Kidney tubule cell (primary cell): ENCODE measurements around the gene CNOT4.

ENCODE experiments used
- DNase-seq: peaks from one replicate; pipeline ENCODE4 v3.0.0-alpha.2; 2018; ENCODE audit warnings: low spot score

Gene CNOT4

GRCh38 chr7:135397689-135398088 is 112.2 kb downstream of the CNOT4 start:
- DNase-seq = no peak

DNA sequence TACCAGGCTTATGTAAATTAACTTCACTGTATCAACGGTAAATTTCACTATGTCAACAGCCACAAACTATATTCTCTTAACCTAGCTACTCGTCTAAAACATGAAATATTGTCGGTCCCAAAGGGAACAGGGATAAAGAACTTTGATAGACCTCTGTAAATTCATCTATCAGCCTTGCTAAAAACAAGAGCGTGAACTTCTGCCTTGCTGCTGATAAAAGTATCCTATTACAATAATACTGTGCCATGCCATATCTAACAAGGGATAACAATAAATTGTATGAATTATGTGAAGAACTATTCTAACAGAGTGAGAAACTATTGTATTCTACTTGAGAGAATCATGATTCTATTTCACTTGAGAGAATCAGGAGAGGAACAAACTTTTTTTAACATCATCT is 117.2 kb downstream of the CNOT4 start:
- no peak for DNase-seq

DNA sequence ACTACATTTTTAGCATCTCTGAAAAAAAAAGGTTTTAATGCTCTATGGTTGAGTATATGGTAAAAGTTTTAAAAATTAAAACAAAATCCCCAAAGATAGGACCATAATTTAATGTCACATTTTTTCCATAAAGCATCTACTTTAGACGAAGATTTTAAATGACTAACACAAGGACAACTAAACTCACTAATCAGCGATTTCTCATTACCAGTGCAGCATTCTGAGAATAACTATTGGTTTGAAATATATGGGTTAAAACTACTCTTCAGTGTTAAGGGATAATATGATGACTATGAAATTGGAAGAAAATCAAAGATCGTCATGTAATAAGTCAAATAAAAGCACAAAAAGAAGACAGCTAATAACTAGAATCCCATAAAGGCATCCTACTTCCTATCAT is 118.4 kb downstream of the CNOT4 start:
- DNase-seq = no peak

DNA sequence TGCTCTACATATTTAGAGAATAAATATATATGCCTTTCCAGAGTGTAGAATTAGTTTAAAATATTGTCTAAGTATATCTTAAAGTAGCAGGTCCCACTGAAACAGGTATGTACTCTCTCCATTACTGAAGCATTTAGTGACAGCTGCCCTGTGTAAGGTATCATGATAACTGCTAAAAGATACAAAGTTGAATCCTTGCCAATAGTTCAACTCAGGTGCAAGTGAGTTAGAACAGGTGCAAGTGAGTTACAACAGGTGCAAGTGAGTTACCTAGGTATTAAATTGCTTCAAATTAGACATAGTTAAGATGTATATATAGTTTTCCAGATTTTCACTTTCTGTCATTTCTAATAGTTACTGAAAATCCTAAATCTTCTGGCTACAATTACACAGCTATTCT is 119.1 kb downstream of the CNOT4 start:
- no peak for DNase-seq

GRCh38 chr7:135389971-135390370 is 119.9 kb downstream of the CNOT4 start:
- DNase-seq = no peak

- no peak for DNase-seq
Observed at GRCh38 chr7:135388616-135389015, 121.3 kb downstream of the CNOT4 start.

- no peak for DNase-seq
Observed at GRCh38 chr7:135386776-135387175, 123.1 kb downstream of the CNOT4 start.

DNA sequence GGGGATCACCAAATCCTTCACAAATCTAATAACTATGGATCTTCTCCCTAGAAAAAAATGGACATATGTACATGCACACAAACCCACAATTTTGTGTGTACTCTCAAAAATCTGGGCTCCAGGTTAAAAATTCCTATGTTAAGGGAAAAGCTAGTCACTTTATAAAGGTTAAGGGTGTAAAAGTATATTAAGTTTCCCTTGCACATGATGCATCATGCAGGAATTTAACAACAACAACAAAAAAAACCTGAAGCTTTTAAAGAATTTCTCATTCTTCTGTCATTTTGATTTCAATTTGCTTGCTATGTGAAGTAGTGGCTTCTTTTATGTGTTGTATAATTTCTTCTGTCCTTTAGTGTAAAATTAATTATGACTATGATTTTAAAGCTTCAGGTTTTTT is 123.7 kb downstream of the CNOT4 start:
- peak; percentile 4 for DNase-seq

DNA sequence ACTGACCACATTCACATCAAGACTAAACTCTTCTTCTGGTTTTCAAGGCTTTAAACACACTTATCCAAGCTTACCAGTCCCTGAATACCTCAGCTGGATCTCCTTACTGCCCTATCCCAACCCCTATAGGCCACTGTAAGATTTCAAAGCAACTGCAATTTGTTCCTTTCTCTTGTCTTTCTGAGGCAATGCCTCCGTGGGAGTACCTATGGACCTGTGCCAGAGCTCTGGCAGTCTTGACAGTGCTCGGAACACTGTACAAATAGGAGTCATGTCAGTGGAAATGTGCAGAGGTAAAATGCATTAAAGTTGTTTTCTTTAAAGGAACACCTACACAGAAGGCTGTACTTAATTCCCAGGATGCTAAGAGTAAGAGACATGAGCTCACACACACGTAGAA is 124.7 kb downstream of the CNOT4 start:
- no peak for DNase-seq

DNA sequence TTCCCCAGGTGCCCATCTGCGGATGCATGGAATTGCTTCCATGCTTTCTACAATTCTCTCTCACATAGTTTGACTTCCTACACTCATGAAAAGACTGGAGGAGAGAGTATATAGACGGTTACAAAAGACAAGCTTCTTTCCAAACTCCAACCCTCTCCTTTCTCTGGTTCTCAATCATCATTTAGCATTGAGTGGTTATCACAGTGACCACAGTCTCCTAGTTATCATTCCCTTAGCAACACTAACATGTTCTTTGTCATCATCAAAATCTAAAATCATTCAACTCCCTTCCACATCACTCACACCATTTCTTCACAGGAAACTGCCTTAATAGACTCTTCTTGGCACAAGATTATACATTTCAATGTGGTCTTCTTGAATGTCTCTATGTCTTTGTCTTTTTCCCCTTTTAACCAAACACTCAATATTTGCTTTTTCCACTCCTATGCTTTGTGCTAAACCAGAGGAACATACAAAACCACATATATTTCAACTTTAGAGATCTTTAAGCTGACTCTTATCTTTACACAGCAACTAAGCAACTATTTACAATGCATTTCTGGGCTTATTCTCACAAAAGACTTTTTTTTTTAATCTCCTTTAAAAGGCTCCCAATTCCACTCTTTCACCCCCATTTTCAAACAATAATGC is 126.3 kb downstream of the CNOT4 start:
- no peak for DNase-seq

DNA sequence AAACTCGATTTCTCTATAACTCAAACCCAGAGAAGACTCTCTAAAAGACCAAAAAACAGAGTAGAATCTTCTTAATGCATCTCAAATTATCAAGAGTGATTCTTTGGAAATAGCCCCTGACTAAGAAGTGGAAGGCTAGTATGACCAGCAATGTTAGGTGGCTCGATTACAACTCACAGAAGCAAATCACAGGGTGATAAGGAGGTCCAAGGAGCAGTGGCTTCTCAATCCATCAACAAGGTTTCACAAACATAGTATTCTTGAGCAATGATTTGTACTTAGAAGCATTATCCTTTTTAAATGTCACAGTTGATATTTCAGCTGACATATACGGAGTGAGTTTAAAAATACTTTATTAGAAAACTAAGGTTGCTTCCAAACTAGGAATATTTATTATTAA is 127.7 kb downstream of the CNOT4 start:
- DNase-seq = no peak

DNA sequence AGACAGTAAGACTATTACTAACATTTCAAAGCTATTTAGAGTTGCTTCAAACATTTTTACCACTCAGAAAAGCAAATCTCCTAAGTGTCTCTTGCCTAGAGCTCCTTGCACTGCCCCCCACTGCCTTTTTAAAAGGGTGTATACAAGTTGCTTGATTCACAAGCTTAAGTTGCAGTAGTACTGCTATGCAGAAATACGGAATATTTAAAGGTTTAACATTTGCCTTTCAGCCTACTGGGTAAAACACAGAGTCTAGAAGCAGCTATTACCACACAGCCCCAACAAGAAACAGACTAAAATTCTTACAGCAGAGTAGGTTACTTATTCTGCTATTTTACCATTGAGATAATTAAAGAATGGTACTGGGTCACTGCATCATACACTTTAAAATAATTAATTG is 128.5 kb downstream of the CNOT4 start:
- DNase-seq = no peak

GRCh38 chr7:135380351-135380750 is 129.6 kb downstream of the CNOT4 start:
- no peak for DNase-seq

- DNase-seq = no peak
Observed at GRCh38 chr7:135377171-135377570, 132.7 kb downstream of the CNOT4 start.

DNA sequence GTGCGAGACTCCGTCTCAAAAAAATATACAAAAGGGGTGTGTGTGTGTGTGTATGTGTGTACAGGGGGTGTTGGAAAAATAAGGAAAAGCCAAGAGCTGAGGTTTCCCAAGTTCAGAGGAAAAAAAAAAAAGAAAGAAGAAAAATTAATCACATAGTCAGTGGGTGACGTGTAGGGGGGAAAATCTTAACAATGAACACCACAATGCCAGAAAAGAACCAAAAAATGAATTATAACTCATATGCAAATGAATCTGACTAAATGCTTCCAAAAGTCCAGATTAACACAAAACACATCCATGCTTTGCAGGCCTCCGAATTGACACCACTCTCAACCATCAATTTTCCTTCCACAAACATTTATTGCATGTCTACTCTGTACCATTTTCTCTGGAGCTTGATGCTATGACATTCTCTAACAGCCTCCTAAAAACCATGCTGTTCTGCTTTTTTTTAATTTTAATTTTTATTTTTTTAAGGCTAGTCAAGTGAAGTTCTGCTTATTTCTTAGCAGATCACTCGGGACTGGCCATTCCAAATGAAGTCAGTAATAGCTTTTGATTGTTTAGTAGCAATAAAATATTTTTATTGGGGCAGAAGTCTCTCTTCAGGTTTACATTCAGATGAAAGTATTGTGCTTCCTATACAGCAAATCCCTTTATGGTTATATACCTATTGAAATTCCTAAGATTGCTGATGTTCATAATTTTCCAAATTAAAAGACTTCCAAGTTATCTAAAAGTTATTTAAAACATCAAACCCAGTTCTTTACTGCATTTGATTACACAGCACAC is 133.8 kb downstream of the CNOT4 start:
- DNase-seq = no peak

DNA sequence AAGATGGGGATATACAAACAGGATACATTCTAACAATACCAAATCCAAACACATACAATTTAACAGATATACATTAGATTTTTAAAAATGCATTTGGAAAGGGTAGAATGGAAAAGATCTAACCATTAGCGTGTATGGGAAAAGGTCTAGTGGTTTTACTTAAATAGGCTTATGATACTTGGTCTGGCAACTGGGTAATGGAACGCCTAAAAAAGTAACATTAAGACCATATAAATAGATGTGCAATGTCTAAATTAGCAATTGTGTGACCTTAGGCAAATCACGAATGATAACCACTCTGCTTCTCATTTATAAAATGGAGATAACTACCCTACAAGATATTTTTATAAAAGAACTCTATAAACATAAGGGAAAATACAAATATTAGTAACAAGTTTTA is 135.2 kb downstream of the CNOT4 start:
- DNase-seq = no peak

DNA sequence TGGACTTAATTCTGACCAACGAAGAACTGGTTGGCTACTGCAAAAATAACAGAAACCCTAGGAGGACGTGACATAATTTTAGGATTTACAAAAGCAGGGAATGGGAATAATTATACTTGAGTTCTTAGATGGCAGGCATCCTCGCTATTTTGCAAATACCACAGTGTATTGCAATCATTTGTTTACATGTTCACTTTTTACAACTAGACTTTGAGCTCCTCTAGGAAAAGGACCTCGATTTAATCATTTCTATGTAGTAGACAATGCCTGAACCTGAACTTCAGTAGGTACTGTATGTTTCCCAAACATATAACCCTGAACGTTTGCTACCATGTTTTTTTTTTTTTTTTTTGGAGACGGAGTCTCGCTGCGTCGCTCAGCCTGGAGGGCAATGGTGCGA is 137.7 kb downstream of the CNOT4 start:
- no peak for DNase-seq

GRCh38 chr7:135370656-135371055 is 139.2 kb downstream of the CNOT4 start:
- DNase-seq = no peak

DNA sequence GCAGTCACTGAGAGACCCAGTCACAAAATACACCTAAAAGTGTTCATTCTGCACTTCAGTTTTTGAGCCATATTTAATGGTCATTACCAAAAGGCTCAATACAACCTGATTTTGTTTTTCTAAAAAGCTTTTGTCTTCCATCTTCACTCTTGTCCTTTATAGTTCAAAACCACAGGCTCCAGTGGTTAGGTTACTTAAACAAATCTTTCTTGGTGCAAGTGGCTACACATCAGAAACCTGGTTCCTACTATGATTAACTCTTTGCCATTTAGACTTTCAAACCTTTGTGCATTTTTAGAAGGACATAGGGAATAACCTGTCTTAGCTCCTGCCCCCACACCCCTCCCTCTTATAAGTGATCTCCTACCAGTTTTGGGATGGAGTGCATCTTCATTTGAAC is 140.5 kb downstream of the CNOT4 start:
- no peak for DNase-seq

- DNase-seq = peak; percentile 49
Observed at GRCh38 chr7:135368416-135369186, 141.3 kb downstream of the CNOT4 start.

GRCh38 chr7:135366843-135367508 is 142.9 kb downstream of the CNOT4 start:
- peak; percentile 50 for DNase-seq

GRCh38 chr7:135365721-135366120 is 144.2 kb downstream of the CNOT4 start:
- no peak for DNase-seq

DNA sequence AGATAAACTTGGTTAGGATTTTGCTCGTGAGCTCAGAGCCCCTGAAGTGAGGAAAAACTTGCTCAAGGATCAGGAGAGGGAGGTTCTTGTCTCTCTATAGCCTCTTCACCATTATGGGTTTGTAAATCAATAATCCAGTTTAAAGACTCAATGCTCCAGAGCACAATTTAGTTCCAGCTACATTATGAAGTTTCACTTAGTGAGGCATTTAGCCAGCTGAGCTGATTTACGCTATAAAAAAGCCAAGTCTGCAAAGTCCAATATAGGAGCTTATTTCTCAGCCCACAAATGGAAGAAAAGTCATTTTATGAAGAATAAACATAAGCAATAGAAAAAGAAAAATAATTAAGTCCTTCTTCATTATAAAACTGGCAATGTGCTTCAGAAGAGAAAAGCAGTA is 145.7 kb downstream of the CNOT4 start:
- DNase-seq = no peak
